Measurements from ENCODE around the gene BEND7.

GRCh38 chr10:13528123-13528874, 515 bp downstream of the BEND7 start:
- TF ChIP-seq SIN3A (IDR thresholded peaks at IDR 0.05; ENCODE audit: borderline replicate concordance, insufficient read depth, low read depth, low read length), result no peak
- no peak for TF ChIP-seq CTCF (IDR thresholded peaks at IDR 0.05)
- TF ChIP-seq REST (IDR thresholded peaks at IDR 0.05; ENCODE audit: insufficient read depth in 1 of 2, low read depth in 2 of 2, low read length in 1 of 2), result no peak

Data from Panc1 (cell line).